Muscle layer of duodenum (tissue), 2 donors: ENCODE results near the gene SLC39A11.

Source experiments
- H3K27ac ChIP-seq: one replicate; pipeline ENCODE4 v1.7.0; 2013; ENCODE audit warnings: mild to moderate bottlenecking, low read length
- H3K27me3 ChIP-seq: one replicate; pipeline ENCODE4 v1.7.0; 2013; ENCODE audit warnings: low read depth, mild to moderate bottlenecking, control low read depth, low read length
- H3K36me3 ChIP-seq, 2 donors: one replicate each; pipeline ENCODE4 v1.7.0; 2013; ENCODE audit warnings: low read length in 2 of 2, control low read depth in 1 of 2, mild to moderate bottlenecking in 1 of 2; ENCODE audit not compliant: insufficient read depth in 2 of 2, control insufficient read depth in 1 of 2
- H3K4me1 ChIP-seq, 2 donors: one replicate each; pipeline ENCODE4 v1.7.0; 2013; ENCODE audit warnings: low read length in 2 of 2, mild to moderate bottlenecking in 2 of 2, control low read depth in 1 of 2, moderate library complexity in 1 of 2; ENCODE audit not compliant: insufficient read depth in 2 of 2, control insufficient read depth in 1 of 2
- H3K4me3 ChIP-seq, 2 donors: one replicate each; pipeline ENCODE4 v1.7.0; 2013; ENCODE audit warnings: low read length in 2 of 2, low read depth in 1 of 2, mild to moderate bottlenecking in 1 of 2
- H3K9me3 ChIP-seq, 2 donors: one replicate each; pipeline ENCODE4 v1.7.0; 2013; ENCODE audit warnings: low read length in 2 of 2, control low read depth in 1 of 2, mild to moderate bottlenecking in 1 of 2; ENCODE audit not compliant: control insufficient read depth in 1 of 2
- donor health status: healthy.

SLC39A11 gene

DNA sequence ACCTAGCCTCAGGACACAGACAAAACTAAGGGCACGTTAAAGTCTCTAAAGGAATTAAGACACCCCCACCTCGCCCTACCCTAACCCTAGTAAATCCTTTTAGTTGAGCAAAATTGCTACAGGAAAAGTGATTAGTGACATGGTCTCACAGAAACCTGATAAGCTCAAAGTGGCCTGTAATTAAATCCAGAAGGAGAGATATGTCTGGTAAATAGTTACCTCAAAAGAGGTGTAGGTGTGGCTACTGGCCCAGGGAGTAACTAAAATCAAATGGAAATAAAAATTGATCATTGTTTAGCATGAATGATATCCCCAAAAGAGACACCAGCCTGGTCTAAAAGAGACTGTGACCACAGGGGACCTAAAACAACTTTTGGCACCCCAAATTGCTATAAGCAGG lies 168.3 kb downstream of the SLC39A11 start:
- Histone ChIP-seq H3K4me3 (no peak overlapping the region), H3K4me1 (no peaks in the 10 kb centered on the region), H3K27me3 (no peaks in the 10 kb centered on the region), H3K9me3 (no peaks in the 10 kb centered on the region), H3K27ac (no peak overlapping the region), H3K36me3 (no peaks in the 10 kb centered on the region)

DNA sequence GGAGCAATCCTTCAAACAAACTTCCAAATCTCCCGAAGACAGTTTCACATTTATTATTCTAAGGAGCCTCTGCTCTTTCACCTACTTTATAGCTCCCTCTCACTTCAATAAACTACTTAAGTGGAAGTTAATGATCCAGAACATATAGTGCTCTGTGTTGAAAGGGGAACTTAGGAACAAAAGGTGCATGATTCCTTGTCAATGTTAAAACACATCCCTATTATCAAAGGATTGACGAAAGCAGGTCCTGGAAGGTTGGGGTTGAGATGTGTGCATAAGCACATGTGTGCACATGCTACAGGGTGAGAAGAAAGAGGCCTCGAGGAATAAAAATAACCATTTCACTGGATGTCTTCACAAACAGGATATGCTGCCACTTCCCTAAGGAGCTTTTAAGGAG lies 170.3 kb downstream of the SLC39A11 start:
- H3K27ac ChIP-seq = no peak overlapping the region
- no peaks in the 10 kb centered on the region for H3K4me1 ChIP-seq
- no peaks in the 10 kb centered on the region for H3K27me3 ChIP-seq
- H3K4me3 ChIP-seq = no peak overlapping the region
- no peaks in the 10 kb centered on the region for H3K9me3 ChIP-seq
- H3K36me3 ChIP-seq = no peaks in the 10 kb centered on the region

DNA sequence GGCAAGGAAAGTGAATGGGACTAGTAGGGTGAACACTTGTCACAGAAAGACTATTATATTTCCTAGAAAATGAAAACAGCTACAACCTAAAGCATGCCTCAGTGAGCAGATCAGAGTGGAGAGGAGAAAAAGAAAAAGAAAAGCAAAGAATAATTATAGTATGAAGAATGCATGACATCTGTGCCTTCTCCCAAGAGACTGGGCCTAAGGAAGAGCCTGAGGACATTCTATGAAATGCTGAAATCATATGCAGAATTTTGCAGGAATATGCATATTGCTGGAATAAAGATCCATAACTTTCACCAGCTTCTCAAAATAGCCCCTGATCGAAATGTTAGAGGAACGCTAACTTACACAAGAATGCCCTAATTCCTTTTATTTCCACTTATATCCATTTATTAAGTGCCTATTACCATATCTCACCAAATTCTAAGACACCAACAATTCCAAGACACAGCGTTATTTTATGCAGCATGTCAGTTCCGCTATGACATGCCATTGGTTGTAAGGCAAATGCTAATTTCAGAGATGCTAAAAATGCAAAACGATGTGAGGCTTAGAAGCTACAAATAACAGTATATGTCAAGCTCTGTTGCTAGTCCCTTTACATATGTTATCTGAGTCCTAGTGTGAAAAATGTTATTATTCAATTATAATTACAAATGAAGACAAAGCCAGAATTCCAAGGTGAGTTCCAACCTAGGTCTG lies 171.0 kb downstream of the SLC39A11 start:
- Histone ChIP-seq H3K4me1 (no peaks in the 10 kb centered on the region), H3K27me3 (no peaks in the 10 kb centered on the region), H3K27ac (no peak overlapping the region), H3K36me3 (no peaks in the 10 kb centered on the region), H3K4me3 (no peak overlapping the region), H3K9me3 (no peaks in the 10 kb centered on the region)

DNA sequence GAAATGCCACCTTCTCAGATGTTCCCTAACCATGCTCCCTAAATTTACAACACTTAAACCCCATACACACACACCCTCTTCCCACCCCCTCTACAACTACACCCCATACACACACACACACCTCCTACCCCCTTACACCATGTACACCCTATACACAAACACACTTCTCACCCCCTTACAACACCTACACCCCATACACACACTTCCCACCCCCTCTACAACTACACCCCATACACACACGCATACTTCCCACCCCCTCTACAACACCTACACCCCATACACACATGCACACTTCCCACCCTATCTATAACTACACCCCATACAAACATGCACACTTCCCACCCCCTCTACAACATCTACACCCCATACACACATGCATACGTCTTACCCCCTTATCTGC lies 172.0 kb downstream of the SLC39A11 start:
- no peak overlapping the region for H3K4me3 ChIP-seq
- no peaks in the 10 kb centered on the region for H3K9me3 ChIP-seq
- H3K27me3 ChIP-seq = no peaks in the 10 kb centered on the region
- no peaks in the 10 kb centered on the region for H3K4me1 ChIP-seq
- no peaks in the 10 kb centered on the region for H3K36me3 ChIP-seq
- H3K27ac ChIP-seq = no peak overlapping the region

DNA sequence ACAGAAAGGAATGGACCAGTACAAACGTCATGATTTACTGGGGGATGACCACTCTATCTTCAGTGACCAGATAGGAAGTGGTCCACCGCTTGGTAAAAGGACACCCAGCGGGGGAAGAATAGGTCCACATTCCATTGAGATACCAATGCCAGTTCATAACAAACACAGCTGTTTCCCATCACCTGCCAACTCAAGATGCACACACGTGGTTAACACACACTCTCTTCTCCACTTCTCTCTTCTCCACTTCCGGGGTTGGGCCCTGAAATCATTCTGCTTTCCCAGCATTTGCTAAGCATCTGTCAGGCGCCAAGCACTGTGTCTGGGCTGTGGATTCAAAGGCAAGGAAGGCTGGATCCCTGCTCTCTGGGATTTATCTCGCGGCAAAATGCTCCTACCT lies 175.5 kb downstream of the SLC39A11 start:
- Histone ChIP-seq H3K27me3 (no peaks in the 10 kb centered on the region), H3K4me1 (no peaks in the 10 kb centered on the region), H3K36me3 (no peaks in the 10 kb centered on the region), H3K9me3 (no peaks in the 10 kb centered on the region), H3K4me3 (no peak overlapping the region), H3K27ac (no peak overlapping the region)

DNA sequence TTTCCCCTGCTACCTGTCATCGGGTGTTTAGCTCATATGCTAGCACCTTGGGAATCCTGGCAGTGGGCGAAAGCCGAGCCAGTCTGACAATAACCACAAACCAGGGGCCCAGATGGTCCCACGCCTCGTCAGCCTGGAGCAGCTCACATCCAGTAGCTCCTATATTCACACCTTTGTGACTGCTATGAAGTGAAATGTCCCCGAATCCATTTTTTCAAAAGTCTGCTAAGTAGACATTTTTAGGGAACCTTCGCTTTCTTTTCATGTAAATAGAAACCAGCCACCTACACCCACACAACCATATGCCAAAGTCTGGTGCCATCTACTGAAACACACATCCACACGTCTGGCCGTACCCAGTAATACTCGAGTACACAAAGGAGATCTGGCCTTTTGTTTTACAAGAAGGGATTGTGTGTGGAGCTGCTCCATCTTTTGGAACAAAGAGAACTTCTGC lies 176.8 kb downstream of the SLC39A11 start:
- no peaks in the 10 kb centered on the region for H3K36me3 ChIP-seq
- H3K9me3 ChIP-seq = no peaks in the 10 kb centered on the region
- no peak overlapping the region for H3K27ac ChIP-seq
- no peaks in the 10 kb centered on the region for H3K27me3 ChIP-seq
- H3K4me1 ChIP-seq = no peaks in the 10 kb centered on the region
- no peak overlapping the region for H3K4me3 ChIP-seq

DNA sequence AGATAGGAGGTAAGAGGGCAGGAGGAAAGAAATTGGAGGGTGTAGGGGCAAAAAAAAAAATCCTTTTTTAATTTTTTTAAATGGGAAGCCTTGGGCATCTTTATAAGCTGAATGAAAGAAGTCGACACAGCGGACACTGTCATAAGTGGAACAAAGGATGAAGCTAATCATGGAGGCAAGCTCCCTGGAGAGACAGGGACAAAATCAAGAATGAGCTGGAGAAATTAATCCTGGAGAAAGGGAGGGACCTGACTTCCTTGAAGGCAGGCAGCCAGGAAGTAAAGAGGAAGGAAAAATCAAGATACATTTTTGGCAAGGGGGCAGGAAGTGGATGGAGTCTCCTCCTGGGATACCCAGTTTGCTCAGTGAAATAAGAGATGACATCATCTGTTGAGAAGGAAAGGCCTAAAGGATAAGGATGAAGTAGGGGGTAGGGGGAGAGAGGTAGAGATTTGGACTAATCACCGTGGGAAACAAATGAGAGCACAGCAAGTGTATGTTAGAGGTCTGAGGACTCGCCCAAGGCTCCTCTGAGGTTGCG lies 179.3 kb downstream of the SLC39A11 start:
- Histone ChIP-seq H3K4me3 (no peak overlapping the region), H3K9me3 (no peaks in the 10 kb centered on the region), H3K4me1 (no peaks in the 10 kb centered on the region), H3K36me3 (peaks cover 0 to 7% of the 10 kb centered on the region in 2 donors), H3K27ac (no peak overlapping the region), H3K27me3 (no peaks in the 10 kb centered on the region)

DNA sequence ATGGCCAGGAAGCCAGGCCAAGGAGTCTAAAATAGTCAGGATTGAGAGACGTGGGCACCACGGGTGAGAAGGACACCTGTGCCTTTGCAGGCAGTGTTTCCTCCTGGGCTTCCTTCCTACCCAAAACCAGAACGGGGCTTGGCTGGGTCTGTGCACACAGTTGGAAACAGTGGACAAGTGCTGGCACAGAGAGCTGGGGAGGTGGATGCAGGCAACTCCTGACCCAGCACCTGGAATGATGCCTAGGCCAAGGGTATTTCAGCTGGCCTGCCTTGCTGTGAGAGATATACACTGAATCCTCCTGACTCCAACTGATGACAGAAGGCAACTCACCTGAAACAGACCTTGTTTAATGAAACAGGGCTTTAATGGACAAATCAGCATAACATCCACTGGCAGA lies 186.2 kb downstream of the SLC39A11 start:
- no peaks in the 10 kb centered on the region for H3K9me3 ChIP-seq
- H3K4me3 ChIP-seq = no peak overlapping the region
- no peaks in the 10 kb centered on the region for H3K4me1 ChIP-seq
- H3K27me3 ChIP-seq = no peaks in the 10 kb centered on the region
- peaks cover 0 to 16% of the 10 kb centered on the region in 2 donors for H3K36me3 ChIP-seq
- H3K27ac ChIP-seq = no peak overlapping the region

DNA sequence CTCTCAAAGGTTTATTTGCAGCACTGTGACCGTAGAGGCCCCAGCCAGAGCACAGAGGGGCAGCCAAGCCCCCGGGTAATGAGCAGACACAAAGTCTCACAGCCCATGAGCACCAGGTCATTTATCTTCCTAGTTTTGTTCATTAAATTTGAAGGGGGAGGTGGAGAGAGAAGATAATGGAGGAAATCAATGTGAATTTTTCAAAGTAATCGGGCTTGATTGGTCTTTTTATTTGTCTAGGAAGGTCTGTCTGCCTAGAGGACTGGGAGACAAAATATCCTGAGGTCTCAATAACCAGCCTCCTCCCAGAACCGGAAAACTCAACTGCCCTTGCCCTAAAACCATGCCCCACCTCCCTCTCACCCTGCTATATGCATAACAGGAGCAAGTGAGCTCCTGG lies 189.0 kb downstream of the SLC39A11 start:
- Histone ChIP-seq H3K4me1 (no peaks in the 10 kb centered on the region), H3K27ac (no peak overlapping the region), H3K27me3 (no peaks in the 10 kb centered on the region), H3K9me3 (no peaks in the 10 kb centered on the region), H3K4me3 (no peak overlapping the region), H3K36me3 (peaks cover 0 to 12% of the 10 kb centered on the region in 2 donors)

DNA sequence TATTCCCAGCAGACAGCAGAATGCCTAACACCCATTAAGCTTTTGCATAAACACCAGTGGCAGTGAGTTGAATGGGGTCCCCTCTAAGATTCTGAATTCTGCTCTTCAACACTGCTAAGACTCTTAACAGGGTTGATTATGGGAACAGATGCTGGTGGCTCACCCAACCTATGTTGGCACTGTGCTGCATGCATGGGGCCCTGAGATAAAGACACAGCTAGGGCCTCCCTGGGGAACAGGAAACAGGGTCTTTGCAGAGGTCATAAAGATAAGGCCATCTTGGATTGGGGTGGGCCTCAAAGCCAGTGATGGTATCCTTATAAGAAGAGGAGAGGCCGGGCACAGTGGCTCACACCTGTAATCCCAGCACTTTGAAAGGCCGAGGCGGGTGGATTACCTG lies 190.8 kb downstream of the SLC39A11 start:
- Histone ChIP-seq H3K27me3 (no peaks in the 10 kb centered on the region), H3K36me3 (peaks cover 0 to 7% of the 10 kb centered on the region in 2 donors), H3K4me1 (no peaks in the 10 kb centered on the region), H3K27ac (no peak overlapping the region), H3K9me3 (no peaks in the 10 kb centered on the region), H3K4me3 (no peak overlapping the region)

DNA sequence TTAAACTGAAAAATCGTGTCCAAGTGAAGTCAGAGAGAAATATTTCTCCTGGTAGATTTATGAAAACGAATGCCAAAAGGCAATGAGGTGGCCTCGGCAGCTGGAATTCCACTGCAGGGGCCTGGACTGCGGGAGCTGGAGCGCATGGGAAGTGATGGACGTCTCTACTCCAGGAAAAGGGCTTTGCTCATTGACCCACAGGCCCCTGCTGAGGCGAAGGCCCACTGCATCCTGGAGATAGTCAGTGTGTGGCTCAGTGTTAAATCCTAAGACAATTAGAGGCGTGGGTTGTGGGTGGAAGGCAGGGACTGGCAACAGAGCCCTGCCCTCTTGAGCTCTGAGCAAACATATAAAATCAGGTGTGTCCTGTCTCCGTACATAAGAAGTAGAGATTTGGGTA lies 191.4 kb downstream of the SLC39A11 start:
- Histone ChIP-seq H3K27ac (no peak overlapping the region), H3K4me3 (no peak overlapping the region), H3K9me3 (no peaks in the 10 kb centered on the region), H3K4me1 (no peaks in the 10 kb centered on the region), H3K27me3 (no peaks in the 10 kb centered on the region), H3K36me3 (peaks cover 0 to 2% of the 10 kb centered on the region in 2 donors)

DNA sequence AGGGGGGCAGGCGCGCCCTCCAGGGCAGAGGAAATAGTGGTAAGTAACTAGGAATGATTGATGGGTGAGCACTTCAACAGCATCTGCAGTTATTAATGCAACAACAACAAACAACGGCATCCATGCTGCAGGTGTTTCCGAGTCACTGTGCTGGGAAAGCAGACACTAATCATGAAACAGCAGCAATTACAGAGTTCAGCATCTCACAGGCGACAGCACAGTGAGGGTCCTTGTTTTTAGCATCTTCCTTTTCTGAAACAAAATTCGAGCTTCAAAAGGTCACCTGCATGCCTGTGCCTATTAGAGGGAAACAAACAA lies 191.9 kb downstream of the SLC39A11 start:
- no peak overlapping the region for H3K4me3 ChIP-seq
- no peaks in the 10 kb centered on the region for H3K27me3 ChIP-seq
- no peaks in the 10 kb centered on the region for H3K4me1 ChIP-seq
- H3K9me3 ChIP-seq = no peaks in the 10 kb centered on the region
- H3K36me3 ChIP-seq = no peaks in the 10 kb centered on the region
- H3K27ac ChIP-seq = no peak overlapping the region
